Epithelial cell of proximal tubule (primary cell): ENCODE results near the gene CCDC34. TPM values are rescaled to one million over a fixed set of nuclear protein-coding genes. Genes with fewer than 3 reads are reported as not detected.

Experiments used
- DNase-seq: peaks from one replicate; pipeline ENCODE4 v3.0.0-alpha.2; 2011; ENCODE audit warnings: low read depth
- H3K4me3 ChIP-seq: 2 replicates; pipeline ENCODE4 v1.5.1; 2011; ENCODE audit warnings: low read depth, mild to moderate bottlenecking, low read length
- CTCF ChIP-seq: conservative IDR thresholded peaks from 2 replicates; pipeline ENCODE4 v1.5.1; 2012; ENCODE audit warnings: low read depth, mild to moderate bottlenecking, low read length
- total RNA-seq: library from RNA; depleted of rRNA; stranded (reverse); fragments of >200 nt; gene quantifications from 2 replicates; pipeline ENCODE4 v1.2.3, GENCODE V29; 2015

CCDC34 gene
- total RNA-seq, 1 donor from 2014 or later = 5.7 TPM

DNA sequence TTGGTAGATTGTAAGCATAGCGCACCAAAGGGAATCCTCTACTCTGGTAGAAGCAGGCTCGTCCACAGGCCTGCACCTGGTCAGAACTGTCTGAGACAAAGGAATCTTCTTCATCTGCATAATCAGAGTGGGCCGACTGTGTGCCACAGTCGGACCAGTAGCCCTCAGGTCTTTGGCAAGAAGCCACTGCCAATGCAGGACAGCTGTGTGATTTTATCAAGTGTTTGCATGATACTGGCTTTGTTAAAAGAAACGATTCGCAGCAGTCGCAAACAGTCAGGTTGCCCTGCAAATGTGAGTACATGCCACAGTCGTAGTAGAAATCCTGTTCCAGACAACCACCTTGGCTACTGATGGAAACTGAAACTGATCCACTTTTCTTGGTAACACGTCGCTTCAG is 4.9 kb upstream of the CCDC34 start:
- no peak for DNase-seq
- no peak for TF ChIP-seq CTCF
- H3K4me3 ChIP-seq = no peak overlapping the region

DNA sequence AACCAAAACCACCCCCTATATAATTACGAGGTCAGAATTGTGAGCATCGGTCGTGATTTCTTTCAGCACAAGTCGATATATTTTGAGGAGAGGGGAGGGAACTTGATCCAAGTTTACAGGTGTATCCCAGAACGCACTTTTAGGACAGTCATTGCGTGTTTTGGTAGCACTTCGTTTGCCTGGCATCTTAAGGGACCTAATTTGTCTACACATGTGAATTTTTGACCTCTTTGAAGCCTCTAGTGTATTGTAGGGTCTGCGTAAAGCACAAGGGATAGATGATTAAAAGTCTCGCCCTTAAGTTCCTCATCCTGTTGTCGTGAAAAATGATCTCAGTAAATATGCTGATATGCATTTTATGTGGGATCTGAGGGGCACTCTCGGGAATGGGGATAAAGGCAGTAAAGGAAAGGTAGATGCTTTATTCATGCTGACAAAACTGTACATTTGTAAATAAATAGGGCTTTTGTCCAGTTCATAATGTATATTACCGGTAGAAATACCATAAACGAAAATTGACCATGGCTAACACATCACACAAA is 632 bp upstream of the CCDC34 start:
- H3K4me3 ChIP-seq = peak overlapping the region; percentile 71
- TF ChIP-seq CTCF = no peak
- DNase-seq = no peak

- TF ChIP-seq CTCF = no peak
- peak overlapping the region; percentile 71 for H3K4me3 ChIP-seq
- DNase-seq = no peak
Measured at GRCh38 chr11:27361649-27362431, 1.2 kb downstream of the CCDC34 start.

DNA sequence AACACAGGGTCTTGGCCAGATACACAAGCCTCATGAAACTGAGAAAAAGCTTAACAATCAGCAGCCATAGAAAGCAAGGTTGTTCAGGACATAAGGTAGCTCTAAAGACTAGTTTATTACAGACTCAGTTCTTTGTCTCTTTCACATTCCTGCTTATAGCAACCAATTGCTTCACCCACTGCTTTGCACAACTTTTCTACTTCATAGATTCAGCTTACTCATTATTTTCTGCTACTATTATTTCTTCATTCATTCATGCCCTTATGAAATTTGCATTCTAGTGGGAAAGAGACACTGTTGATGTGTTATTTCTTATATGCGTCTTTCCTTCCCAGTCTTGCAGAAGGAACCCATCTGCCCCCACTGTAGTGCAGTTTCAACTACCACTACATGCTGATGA is 4.7 kb downstream of the CCDC34 start:
- DNase-seq = no peak
- no peak overlapping the region for H3K4me3 ChIP-seq
- TF ChIP-seq CTCF = no peak

DNA sequence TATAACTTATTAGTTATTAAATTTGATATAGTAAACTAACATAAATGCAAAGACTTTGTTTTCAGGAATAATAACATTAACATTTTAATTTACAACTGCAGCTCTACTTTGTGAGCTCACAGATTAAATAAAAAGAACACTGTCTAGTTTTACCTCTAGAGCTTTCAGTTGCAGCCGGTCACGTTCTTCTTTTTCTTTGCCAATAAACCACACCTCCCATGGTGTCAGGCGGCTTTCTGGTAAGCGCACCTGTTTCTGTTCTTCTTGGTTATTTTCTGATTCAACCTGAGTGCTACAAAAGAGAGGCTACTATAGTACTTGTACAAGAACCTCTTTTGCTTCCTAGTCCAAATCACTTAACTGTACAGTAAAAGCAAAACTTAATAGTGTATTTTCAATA is 5.8 kb downstream of the CCDC34 start:
- no peak overlapping the region for H3K4me3 ChIP-seq
- no peak for DNase-seq
- TF ChIP-seq CTCF = no peak

DNA sequence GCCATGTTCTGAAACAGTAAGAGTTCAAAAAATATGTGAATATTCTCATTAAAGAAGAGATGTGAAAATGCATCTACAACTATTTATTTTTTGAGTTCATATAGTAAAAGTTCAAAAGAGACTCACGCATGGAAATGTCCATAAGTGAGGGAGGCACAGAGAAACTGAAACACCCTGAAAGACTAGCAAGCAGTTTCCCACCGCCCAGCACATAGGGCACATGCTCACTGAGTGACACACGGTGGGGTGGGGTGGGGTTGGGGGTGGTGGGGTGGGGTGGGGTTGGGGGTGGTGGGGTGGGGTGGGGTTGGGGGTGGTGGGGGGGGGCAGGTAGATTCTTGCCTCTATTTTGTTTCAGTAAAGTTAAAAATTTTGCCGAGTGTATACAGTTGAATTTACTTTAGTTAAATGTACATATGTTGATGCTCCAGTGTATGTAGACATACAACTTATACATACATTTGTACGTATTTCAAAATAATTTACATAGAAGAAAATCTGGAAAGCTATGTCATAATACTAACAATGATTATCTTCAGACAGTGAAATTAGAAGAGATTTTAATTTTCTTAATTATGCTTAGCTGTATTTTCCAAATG is 6.3 kb downstream of the CCDC34 start:
- no peak for DNase-seq
- no peak overlapping the region for H3K4me3 ChIP-seq
- TF ChIP-seq CTCF = no peak
